Lung (tissue), 12 donors: ENCODE results near the gene KIAA0586. TPM values are rescaled to one million over a fixed set of nuclear protein-coding genes. Genes with fewer than 3 reads are reported as not detected.

ENCODE experiments used
- ATAC-seq: fragments of 200-7000 bp; cut with Tn5 transposase; one replicate; pipeline ENCODE4 v1.9.1; 2020; ENCODE audit warnings: moderate number of reproducible peaks; ENCODE audit not compliant: insufficient read depth, low FRiP score
- DNase-seq, 3 donors: peaks; one replicate each; pipeline ENCODE4 v3.0.0-alpha.2; 2013 to 2017
- H3K27ac ChIP-seq, 2 donors: one replicate each; pipeline ENCODE4 v1.5.1; 2013; ENCODE audit warnings: mild to moderate bottlenecking in 2 of 2, moderate library complexity in 2 of 2, control low read depth in 1 of 2, inconsistent platforms in 1 of 2, low read depth in 1 of 2, low read length in 1 of 2
- H3K27me3 ChIP-seq, 3 donors: one replicate each; pipeline ENCODE4 v1.5.1; 2013; ENCODE audit warnings: low read length in 2 of 3; ENCODE audit not compliant: control insufficient read depth in 3 of 3, insufficient read depth in 3 of 3
- H3K36me3 ChIP-seq, 4 donors: one replicate each; pipeline ENCODE4 v1.5.1; 2013; ENCODE audit warnings: low read length in 4 of 4, mild to moderate bottlenecking in 1 of 4, moderate library complexity in 1 of 4; ENCODE audit not compliant: control insufficient read depth in 4 of 4, insufficient read depth in 4 of 4
- H3K4me1 ChIP-seq, 5 donors: one replicate each; pipeline ENCODE4 v1.5.1; 2013; ENCODE audit warnings: low read length in 5 of 5, mild to moderate bottlenecking in 2 of 5, moderate library complexity in 1 of 5; ENCODE audit not compliant: control insufficient read depth in 5 of 5, insufficient read depth in 5 of 5
- H3K4me3 ChIP-seq: one replicate; pipeline ENCODE4 v1.5.1; 2013; ENCODE audit warnings: mild to moderate bottlenecking, control low read depth, moderate library complexity
- H3K9ac ChIP-seq, 2 donors: one replicate each; pipeline ENCODE4 v1.5.1; 2013; ENCODE audit warnings: low read length in 2 of 2, control low read depth in 1 of 2; ENCODE audit not compliant: insufficient read depth in 1 of 2
- H3K9me3 ChIP-seq, 4 donors: one replicate each; pipeline ENCODE4 v1.5.1; 2013; ENCODE audit warnings: low read length in 3 of 4, mild to moderate bottlenecking in 1 of 4, moderate library complexity in 1 of 4; ENCODE audit not compliant: control insufficient read depth in 4 of 4, insufficient read depth in 3 of 4
- WGBS, 2 donors: extraction: QIAGEN DNeasy Blood & Tissue Kit; methylation state at CpG; one replicate each; pipeline ENCODE4 v1.1.7; 2013; 5-methylcytosine and 5-hydroxymethylcytosine counted together
- polyA plus RNA-seq, 2 donors: library from polyadenylated mRNA; stranded (reverse); fragments of 200-250 nt; gene quantifications; one replicate each; pipeline ENCODE4 v1.2.1, GENCODE V29; 2013
- total RNA-seq, 2 donors: library from RNA; depleted of rRNA in 1 of 2; stranded (reverse); fragments of >200 nt in 1 of 2; gene quantifications; one replicate each; pipeline ENCODE4 v1.2.1, GENCODE V29; 2014 to 2021
- TF ChIP-seq, protein P1 (sequence below): IDR thresholded peaks from 2 replicates; pipeline ENCODE4 v1.5.1; 2012; ENCODE audit warnings: mild to moderate bottlenecking; ENCODE audit errors: control extremely low read depth, extremely low read depth
- donor health status: control.
- donor health status: control.
- donor health status: Bipolar disorder and iron deficiency.
- donor health status: healthy.
- donor health status: DM: yes; HTN: yes; CAD: no.

KIAA0586 gene
- total and polyA plus RNA-seq, 4 donors: 5.3 to 30.1 (median 9.6) TPM

DNA sequence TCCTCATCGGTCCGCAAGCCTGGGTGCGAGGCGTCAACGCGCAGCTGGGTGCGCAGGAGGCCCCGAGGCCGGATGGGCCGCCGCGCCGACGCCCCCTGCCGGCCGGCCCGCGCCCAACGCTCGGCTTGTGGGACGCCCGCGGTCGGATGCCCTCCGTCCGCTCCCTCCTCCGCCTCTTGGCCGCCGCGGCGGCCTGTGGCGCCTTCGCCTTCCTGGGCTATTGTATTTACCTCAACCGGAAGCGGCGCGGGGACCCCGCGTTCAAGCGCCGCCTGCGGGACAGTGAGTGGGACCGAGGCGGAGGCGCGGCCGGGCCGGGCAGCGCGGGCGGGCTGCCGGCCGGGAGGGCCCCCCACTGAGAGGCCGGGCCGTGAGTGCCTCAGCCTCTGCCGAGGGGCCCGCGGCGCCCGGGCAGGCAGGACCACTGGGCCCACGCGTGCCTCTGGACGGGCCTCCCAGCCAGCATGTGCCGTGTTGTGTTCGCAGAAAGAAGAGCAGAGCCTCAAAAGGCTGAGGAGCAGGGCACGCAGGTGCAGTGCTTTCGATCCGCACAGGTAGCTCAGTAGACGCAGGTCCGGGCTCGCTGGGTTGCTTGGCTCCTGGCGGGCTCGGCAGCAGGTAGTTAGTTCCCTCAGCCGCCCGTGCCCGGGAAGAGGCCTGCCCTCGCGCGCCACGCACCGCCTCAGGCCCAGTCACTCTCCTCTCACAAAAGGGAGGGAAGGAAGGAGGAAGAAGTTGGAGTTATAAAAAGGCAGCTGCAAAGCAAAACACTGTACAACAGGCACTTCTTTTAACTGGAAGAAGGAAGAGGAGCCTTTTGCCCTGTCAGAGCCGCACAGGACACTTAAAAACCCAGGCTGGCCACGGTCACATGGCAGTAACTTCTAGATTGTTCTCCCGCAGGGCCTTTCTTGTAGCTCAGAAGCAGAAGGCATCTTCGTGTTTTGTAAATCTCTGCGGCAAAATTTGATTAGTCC lies 31.4 kb upstream of the KIAA0586 start, which contains the start of gene TOMM20L:
TOMM20L (plus strand) TSS at position 119 of the 977 bp plus-strand sequence; CDS start at position 147, 28 bp downstream.
- Histone ChIP-seq H3K9me3 (no peaks in the 10 kb centered on the region), H3K4me3 (peak within 1 kb of the TSS; percentile 39), H3K36me3 (no peaks in the 10 kb centered on the region), H3K4me1 (peaks cover 0 to 8% (median 3%) of the 10 kb centered on the region in 5 donors), H3K9ac (peak within 1 kb of the TSS; percentile 12 to 79), H3K27ac (peak within 1 kb of the TSS; percentile 66 to 76), H3K27me3 (no peaks in the 10 kb centered on the region)
- TF ChIP-seq, protein P1, sequence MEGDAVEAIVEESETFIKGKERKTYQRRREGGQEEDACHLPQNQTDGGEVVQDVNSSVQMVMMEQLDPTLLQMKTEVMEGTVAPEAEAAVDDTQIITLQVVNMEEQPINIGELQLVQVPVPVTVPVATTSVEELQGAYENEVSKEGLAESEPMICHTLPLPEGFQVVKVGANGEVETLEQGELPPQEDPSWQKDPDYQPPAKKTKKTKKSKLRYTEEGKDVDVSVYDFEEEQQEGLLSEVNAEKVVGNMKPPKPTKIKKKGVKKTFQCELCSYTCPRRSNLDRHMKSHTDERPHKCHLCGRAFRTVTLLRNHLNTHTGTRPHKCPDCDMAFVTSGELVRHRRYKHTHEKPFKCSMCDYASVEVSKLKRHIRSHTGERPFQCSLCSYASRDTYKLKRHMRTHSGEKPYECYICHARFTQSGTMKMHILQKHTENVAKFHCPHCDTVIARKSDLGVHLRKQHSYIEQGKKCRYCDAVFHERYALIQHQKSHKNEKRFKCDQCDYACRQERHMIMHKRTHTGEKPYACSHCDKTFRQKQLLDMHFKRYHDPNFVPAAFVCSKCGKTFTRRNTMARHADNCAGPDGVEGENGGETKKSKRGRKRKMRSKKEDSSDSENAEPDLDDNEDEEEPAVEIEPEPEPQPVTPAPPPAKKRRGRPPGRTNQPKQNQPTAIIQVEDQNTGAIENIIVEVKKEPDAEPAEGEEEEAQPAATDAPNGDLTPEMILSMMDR: peak; percentile 65
- ATAC-seq (peak; percentile 93), DNase-seq (peak; percentile 81 to 85 (median 83))
- WGBS, 2 donors: 9% methylated on average over 68 to 86 of the region's 86 CpGs

DNA sequence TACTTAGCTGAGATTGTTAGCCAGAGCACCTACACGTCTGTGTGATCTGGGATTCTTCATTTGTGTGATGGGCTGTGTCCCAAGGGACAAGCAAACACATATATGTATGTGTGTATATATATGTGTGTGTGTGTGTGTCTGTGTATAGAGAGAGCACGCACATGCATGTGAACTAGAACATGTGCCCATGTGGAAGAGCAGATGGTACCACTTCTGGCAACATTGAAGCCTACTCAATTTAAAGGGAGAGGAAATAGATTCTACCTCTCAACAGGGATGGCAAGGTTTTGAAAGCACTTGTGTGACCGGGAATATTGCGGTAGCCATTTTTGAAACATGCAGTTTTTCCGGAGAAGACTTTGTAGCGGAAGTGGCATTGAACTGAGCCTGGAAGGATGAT lies 30.4 kb upstream of the KIAA0586 start:
- H3K36me3 ChIP-seq: no peaks in the 10 kb centered on the region
- TF ChIP-seq, protein P1: no peak
- H3K27ac ChIP-seq: no peak overlapping the region
- no peak overlapping the region for H3K4me3 ChIP-seq
- no peaks in the 10 kb centered on the region for H3K9me3 ChIP-seq
- no peaks in the 10 kb centered on the region for H3K27me3 ChIP-seq
- ATAC-seq (no peak), DNase-seq (no peak)
- peaks cover 0 to 8% (median 3%) of the 10 kb centered on the region in 5 donors for H3K4me1 ChIP-seq
- WGBS, 2 donors: 96% methylated on average over 6 of the region's 6 CpGs
- H3K9ac ChIP-seq: no peak overlapping the region

DNA sequence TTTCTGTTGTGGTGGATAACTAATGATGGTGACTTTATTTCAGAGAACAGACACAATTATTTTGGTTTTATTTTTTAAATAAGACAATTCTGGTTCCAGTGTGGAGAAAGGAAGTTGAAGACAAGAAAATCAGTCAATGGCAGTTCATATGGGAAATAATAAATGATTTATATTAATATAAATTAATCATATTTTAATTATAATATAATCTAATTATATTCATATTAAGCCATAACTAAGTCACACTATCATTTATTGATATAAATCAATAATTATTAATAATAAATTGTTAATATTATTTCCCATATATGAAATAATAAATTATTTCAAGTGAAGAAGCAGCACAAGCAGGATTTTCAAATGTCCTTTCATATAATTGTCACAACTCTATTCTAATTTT lies 29.0 kb upstream of the KIAA0586 start:
- DNase-seq (no peak), ATAC-seq (no peak)
- H3K4me3 ChIP-seq: no peak overlapping the region
- TF ChIP-seq, protein P1: no peak
- H3K4me1 ChIP-seq: peaks cover 0 to 8% (median 3%) of the 10 kb centered on the region in 5 donors
- no peaks in the 10 kb centered on the region for H3K9me3 ChIP-seq
- no peak overlapping the region for H3K27ac ChIP-seq
- H3K36me3 ChIP-seq: no peaks in the 10 kb centered on the region
- H3K9ac ChIP-seq: no peak overlapping the region
- H3K27me3 ChIP-seq: no peaks in the 10 kb centered on the region
